Caco-2 (cell line): ENCODE data around the gene PDIA2. TPM values are rescaled to one million over a fixed set of nuclear protein-coding genes. Genes with fewer than 3 reads are reported as not detected.

Source experiments
- BruUV-seq: library from RNA; stranded (reverse); fragments of 400-500 nt; replicated peaks from 2 replicates; lab custom pipeline; 2021; lab: Mats Ljungman, UMichigan
- CTCF ChIA-PET: fragments of 300-600 bp; sonication (Branson Sonifier 250); formaldehyde crosslinking; loops from one replicate; lab custom pipeline; 2022; ENCODE audit warnings: antibody characterized with exemption; lab: Charles Lee
- POLR2A ChIA-PET: fragments of 300-600 bp; sonication (Branson Sonifier 250); formaldehyde crosslinking; loops from one replicate; lab custom pipeline; 2022; ENCODE audit warnings: antibody characterized with exemption; lab: Charles Lee
- DNase-seq, 2 experiments: peaks; one replicate each; pipeline versions ENCODE4 v3.0.0 to v3.0.0-alpha.2; 2020 to 2022
- H3K27me3 ChIP-seq: replicated peaks from 2 replicates; pipeline ENCODE4 v1.6.0; 2011; ENCODE audit warnings: low read length; ENCODE audit not compliant: control insufficient read depth, insufficient read depth
- H3K36me3 ChIP-seq: 2 replicates; pipeline ENCODE4 v1.5.1; 2011; ENCODE audit warnings: low read length; ENCODE audit not compliant: control insufficient read depth, insufficient read depth
- H3K4me1 ChIP-seq: fragments of 250-450 bp; sonication (Bioruptor Pico); 2 replicates; pipeline ENCODE4 v1.5.1; 2020; ENCODE audit warnings: mild to moderate bottlenecking
- H3K4me3 ChIP-seq: 2 replicates; pipeline ENCODE4 v1.5.1; 2011; ENCODE audit warnings: low read depth, mild to moderate bottlenecking, control low read depth, low read length
- H3K9me3 ChIP-seq: fragments of 250-450 bp; sonication (Bioruptor Pico); 2 replicates; pipeline ENCODE4 v1.5.1; 2020; ENCODE audit warnings: mild to moderate bottlenecking, moderate library complexity
- H3K27ac Mint-ChIP-seq: one replicate; pipeline ENCODE4 v1.8.0; 2022; ENCODE audit warnings: mixed read lengths; ENCODE audit not compliant: unreplicated experiment
- H3K27me3 Mint-ChIP-seq: one replicate; pipeline ENCODE4 v1.8.0; 2022; ENCODE audit warnings: mixed read lengths; ENCODE audit not compliant: insufficient read depth, unreplicated experiment
- H3K36me3 Mint-ChIP-seq: one replicate; pipeline ENCODE4 v1.8.0; 2022; ENCODE audit warnings: mild to moderate bottlenecking, mixed read lengths; ENCODE audit not compliant: insufficient read depth, unreplicated experiment
- H3K4me1 Mint-ChIP-seq: one replicate; pipeline ENCODE4 v1.8.0; 2022; ENCODE audit warnings: low read depth, mixed read lengths; ENCODE audit not compliant: unreplicated experiment
- H3K4me3 Mint-ChIP-seq: one replicate; pipeline ENCODE4 v1.8.0; 2022; ENCODE audit warnings: mild to moderate bottlenecking, moderate library complexity, mixed read lengths; ENCODE audit not compliant: unreplicated experiment
- H3K9me3 Mint-ChIP-seq: one replicate; pipeline ENCODE4 v1.8.0; 2022; ENCODE audit warnings: mixed read lengths; ENCODE audit not compliant: unreplicated experiment
- CTCF ChIP-seq, 2 experiments: fragments of 200-600 bp in 1 of 2; IDR thresholded peaks; 1 replicate in 1 of 2; 2 replicates in 1 of 2; pipeline versions ENCODE4 v1.5.1 to v1.8.0; 2011 to 2022; ENCODE audit warnings: antibody characterized with exemption in 1 of 2, control low read depth in 1 of 2, inconsistent platforms in 1 of 2, low read depth in 1 of 2, low read length in 1 of 2, mild to moderate bottlenecking in 1 of 2, moderate library complexity in 1 of 2; ENCODE audit not compliant: insufficient read depth in 1 of 2, severe bottlenecking in 1 of 2, unreplicated experiment in 1 of 2
- intact Hi-C: fragments of 100-400 bp; cut with micrococcal nuclease; formaldehyde crosslinking; loops from one replicate; pipeline ENCODE4 v1.10.0; 2022; ENCODE audit not compliant: unreplicated experiment
- total RNA-seq: library from RNA; stranded (reverse); gene quantifications from 2 replicates; pipeline ENCODE4 v1.2.3, GENCODE V29; 2022

Gene PDIA2
- total RNA-seq, 1 experiment from 2014 or later, result 0.41 TPM

GRCh38 chr16:305916-306626 lies 23.1 kb downstream of the PDIA2 start:
- Histone ChIP-seq H3K9me3 (no peaks in the 10 kb centered on the region), H3K36me3 (peaks cover 1% of the 10 kb centered on the region), H3K4me3 (no peak overlapping the region), H3K27me3 (no peaks in the 10 kb centered on the region), H3K4me1 (no peaks in the 10 kb centered on the region)
- CTCF ChIA-PET, result no interaction called here
- no peaks in the 10 kb centered on the region for H3K27me3 Mint-ChIP-seq
- no peak for TF ChIP-seq CTCF (IDR thresholded peaks at IDR 0.05; ENCODE audit: insufficient read depth in 1 of 2, low read depth in 1 of 2, low read length in 1 of 2, severe bottlenecking in 1 of 2, unreplicated experiment in 1 of 2)
- peaks cover 30% of the 10 kb centered on the region for H3K36me3 Mint-ChIP-seq
- H3K9me3 Mint-ChIP-seq, result no peaks in the 10 kb centered on the region
- H3K27ac Mint-ChIP-seq, result no peak overlapping the region
- no TSS peak for BruUV-seq
- H3K4me1 Mint-ChIP-seq, result no peaks in the 10 kb centered on the region
- intact Hi-C loops, result no loop called here
- POLR2A ChIA-PET, result no interaction called here
- H3K4me3 Mint-ChIP-seq, result no peak overlapping the region
- no peak for DNase-seq

GRCh38 chr16:306911-307370 lies 24.0 kb downstream of the PDIA2 start:
- no TSS peak for BruUV-seq
- no peak for DNase-seq
- POLR2A ChIA-PET, result no interaction called here
- Mint-ChIP-seq H3K27me3 (no peaks in the 10 kb centered on the region), H3K27ac (no peak overlapping the region), H3K36me3 (peaks cover 33% of the 10 kb centered on the region), H3K9me3 (no peaks in the 10 kb centered on the region), H3K4me1 (no peaks in the 10 kb centered on the region), H3K4me3 (no peak overlapping the region)
- TF ChIP-seq CTCF (IDR thresholded peaks at IDR 0.05; ENCODE audit: insufficient read depth in 1 of 2, low read depth in 1 of 2, low read length in 1 of 2, severe bottlenecking in 1 of 2, unreplicated experiment in 1 of 2), result no peak
- CTCF ChIA-PET, result no interaction called here
- H3K4me1 ChIP-seq, result no peaks in the 10 kb centered on the region
- H3K36me3 ChIP-seq, result peaks cover 1% of the 10 kb centered on the region
- no peak overlapping the region for H3K4me3 ChIP-seq
- H3K9me3 ChIP-seq, result no peaks in the 10 kb centered on the region
- no peaks in the 10 kb centered on the region for H3K27me3 ChIP-seq
- intact Hi-C loops, result no loop called here

GRCh38 chr16:307691-308312 lies 24.8 kb downstream of the PDIA2 start:
- Histone ChIP-seq H3K36me3 (peaks cover 1% of the 10 kb centered on the region), H3K9me3 (no peaks in the 10 kb centered on the region), H3K4me3 (no peak overlapping the region), H3K27me3 (no peaks in the 10 kb centered on the region), H3K4me1 (no peaks in the 10 kb centered on the region)
- BruUV-seq, result no TSS peak
- POLR2A ChIA-PET, result no interaction called here
- intact Hi-C loops, result no loop called here
- Mint-ChIP-seq H3K9me3 (no peaks in the 10 kb centered on the region), H3K27ac (no peak overlapping the region), H3K27me3 (no peaks in the 10 kb centered on the region), H3K36me3 (peaks cover 33% of the 10 kb centered on the region), H3K4me1 (no peaks in the 10 kb centered on the region), H3K4me3 (no peak overlapping the region)
- CTCF ChIA-PET, result no interaction called here
- no peak for DNase-seq
- TF ChIP-seq CTCF (IDR thresholded peaks at IDR 0.05; ENCODE audit: insufficient read depth in 1 of 2, low read depth in 1 of 2, low read length in 1 of 2, severe bottlenecking in 1 of 2, unreplicated experiment in 1 of 2), result no peak
